Erythroblast (primary cell): ENCODE results near the gene FOXE3.

ENCODE experiments used
- GATA1 ChIP-seq: IDR thresholded peaks from 2 replicates; pipeline ENCODE4 v1.6.1; 2011; ENCODE audit warnings: low read depth, mild to moderate bottlenecking, control low read depth, low read length, moderate library complexity
- POLR2A ChIP-seq: IDR thresholded peaks from 2 replicates; pipeline ENCODE4 v1.6.1; 2011; ENCODE audit warnings: mild to moderate bottlenecking, low read length

DNA sequence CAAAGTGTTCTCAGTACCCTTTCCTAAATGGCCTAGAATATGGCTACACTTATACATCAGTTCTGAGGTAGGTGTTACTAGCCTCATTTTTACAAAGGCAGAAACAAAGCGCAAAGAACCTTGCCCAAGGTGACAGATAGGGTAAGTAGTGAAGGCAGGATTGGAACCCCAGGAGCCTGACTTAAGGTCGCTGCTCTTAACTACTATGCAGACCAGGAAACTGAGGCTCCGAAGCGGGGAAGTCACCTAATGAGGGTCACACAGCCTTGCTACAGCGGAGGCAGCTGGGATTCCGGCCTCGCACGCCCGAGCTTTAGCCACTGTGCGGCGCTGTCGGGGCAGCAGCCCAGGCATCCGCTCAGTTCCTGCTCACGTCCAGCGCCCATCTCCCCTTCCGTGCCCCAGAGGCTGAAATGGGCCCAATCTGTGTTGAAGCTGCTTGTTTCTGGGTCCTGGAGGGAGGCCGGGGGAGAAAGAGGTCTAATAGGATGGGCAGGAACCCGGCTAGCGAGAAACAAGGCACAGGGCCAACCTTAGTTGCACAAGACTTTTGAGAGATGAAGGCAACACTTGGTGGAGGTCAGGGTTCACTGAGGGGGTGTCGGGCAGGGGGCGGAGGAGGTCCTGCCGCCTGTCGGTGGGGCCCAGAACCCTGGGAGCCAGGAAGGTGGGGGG, 20.4 kb downstream of the FOXE3 start:
- TF ChIP-seq POLR2A (no peak), GATA1 (no peak)
